Neural progenitor cell (in vitro differentiated cells): ENCODE data around the gene ZDHHC4. TPM values are rescaled to one million over a fixed set of nuclear protein-coding genes. Genes with fewer than 3 reads are reported as not detected.
A peak's percentile ranks its signal among the peaks of the same experiment; 100 is the strongest.

Source experiments
- DNase-seq: peaks from one replicate; pipeline ENCODE4 v3.0.0-alpha.2; 2016; ENCODE audit warnings: low spot score
- H2AFZ ChIP-seq: fragments of 200-600 bp; sonication (generic); replicated peaks from 2 replicates; pipeline ENCODE4 v1.6.1; 2016; ENCODE audit warnings: antibody characterized with exemption
- H3F3A ChIP-seq: fragments of 200-600 bp; sonication (generic); 2 replicates; pipeline ENCODE4 v1.6.1; 2016; ENCODE audit warnings: antibody characterized with exemption, low read depth
- H3K27ac ChIP-seq: fragments of 200-600 bp; sonication (generic); 2 replicates; pipeline ENCODE4 v1.5.1; 2016; ENCODE audit warnings: mild to moderate bottlenecking
- H3K27me3 ChIP-seq: fragments of 200-600 bp; sonication (generic); 2 replicates; pipeline ENCODE4 v1.6.1; 2016; ENCODE audit warnings: mild to moderate bottlenecking, moderate library complexity
- H3K36me3 ChIP-seq: fragments of 200-600 bp; sonication (generic); 2 replicates; pipeline ENCODE4 v1.5.1; 2016
- H3K4me1 ChIP-seq: fragments of 200-600 bp; sonication (generic); 2 replicates; pipeline ENCODE4 v1.6.1; 2016; ENCODE audit warnings: mixed run types
- H3K4me2 ChIP-seq: fragments of 200-600 bp; sonication (generic); 2 replicates; pipeline ENCODE4 v1.6.1; 2016
- H3K4me3 ChIP-seq: fragments of 200-600 bp; sonication (generic); 2 replicates; pipeline ENCODE4 v1.5.1; 2016
- H3K79me2 ChIP-seq: fragments of 200-600 bp; sonication (generic); 2 replicates; pipeline ENCODE4 v1.6.1; 2016; ENCODE audit warnings: low read depth
- H3K9ac ChIP-seq: fragments of 200-600 bp; sonication (generic); 2 replicates; pipeline ENCODE4 v1.6.1; 2016
- H3K9me3 ChIP-seq: fragments of 200-600 bp; sonication (generic); 2 replicates; pipeline ENCODE4 v1.5.1; 2016; ENCODE audit warnings: low read depth
- H4K20me1 ChIP-seq: fragments of 200-600 bp; sonication (generic); 2 replicates; pipeline ENCODE4 v1.6.1; 2016; ENCODE audit warnings: low read depth
- H3K27ac Mint-ChIP-seq: 3 replicates; pipeline ENCODE4 v1.8.0; 2021; ENCODE audit warnings: mixed read lengths
- H3K27me3 Mint-ChIP-seq: 2 replicates; pipeline ENCODE4 v1.8.0; 2022; ENCODE audit warnings: low read depth, mild to moderate bottlenecking, inconsistent platforms, moderate library complexity, mixed read lengths; ENCODE audit not compliant: insufficient read depth
- H3K36me3 Mint-ChIP-seq: 3 replicates; pipeline ENCODE4 v1.8.0; 2021; ENCODE audit warnings: mixed read lengths
- H3K4me1 Mint-ChIP-seq: 3 replicates; pipeline ENCODE4 v1.8.0; 2021; ENCODE audit warnings: mixed read lengths
- H3K4me3 Mint-ChIP-seq: 3 replicates; pipeline ENCODE4 v1.8.0; 2021; ENCODE audit warnings: mild to moderate bottlenecking, moderate library complexity, mixed read lengths
- H3K9me3 Mint-ChIP-seq: 3 replicates; pipeline ENCODE4 v1.8.0; 2020; ENCODE audit warnings: mixed read lengths
- EZH2 ChIP-seq: fragments of 200-600 bp; sonication (generic); IDR thresholded peaks from 2 replicates; pipeline ENCODE4 v1.6.1; 2017; ENCODE audit warnings: antibody characterized with exemption, mild to moderate bottlenecking, moderate library complexity
- EZH2phosphoT487 ChIP-seq: fragments of 200-600 bp; sonication (generic); IDR thresholded peaks from 2 replicates; pipeline ENCODE4 v1.6.1; 2017; ENCODE audit warnings: antibody characterized with exemption
- total RNA-seq: library from RNA; depleted of rRNA; stranded (reverse); fragments of >200 nt; gene quantifications from 2 replicates; pipeline ENCODE4 v1.2.3, GENCODE V29; 2015; ENCODE audit warnings: low replicate concordance
- TF ChIP-seq, protein P1 (sequence below): fragments of 200-600 bp; sonication (generic); IDR thresholded peaks from 2 replicates; pipeline ENCODE4 v1.5.1; 2017; ENCODE audit warnings: antibody characterized with exemption, mild to moderate bottlenecking

The ZDHHC4 gene
- total RNA-seq, 1 donor from 2014 or later, result 102 TPM

GRCh38 chr7:6621195-6622133 is 44.2 kb downstream of the ZDHHC4 start:
- Mint-ChIP-seq H3K4me3 (no peak overlapping the region), H3K27ac (peak overlapping the region; percentile 32), H3K4me1 (peaks cover 5% of the 10 kb centered on the region), H3K36me3 (peaks cover 21% of the 10 kb centered on the region), H3K9me3 (no peaks in the 10 kb centered on the region), H3K27me3 (peaks cover 4% of the 10 kb centered on the region)
- Histone ChIP-seq H4K20me1 (no peaks in the 10 kb centered on the region), H3K36me3 (no peaks in the 10 kb centered on the region), H3K27me3 (no peaks in the 10 kb centered on the region), H3K4me3 (no peak overlapping the region), H3K9ac (no peak overlapping the region), H3K27ac (no peak overlapping the region), H3K4me1 (no peaks in the 10 kb centered on the region), H3K79me2 (no peaks in the 10 kb centered on the region), H3K9me3 (no peaks in the 10 kb centered on the region), H2AFZ (no peak overlapping the region), H3F3A (no peaks in the 10 kb centered on the region), H3K4me2 (no peak overlapping the region)
- no peak for TF ChIP-seq EZH2
- no peak for DNase-seq

- Histone ChIP-seq H3K4me3 (no peak overlapping the region), H4K20me1 (no peaks in the 10 kb centered on the region), H3K4me1 (no peaks in the 10 kb centered on the region), H3K9me3 (no peaks in the 10 kb centered on the region), H3K79me2 (no peaks in the 10 kb centered on the region), H3F3A (no peaks in the 10 kb centered on the region), H3K27me3 (no peaks in the 10 kb centered on the region), H3K9ac (no peak overlapping the region), H3K4me2 (no peak overlapping the region), H2AFZ (no peak overlapping the region), H3K36me3 (no peaks in the 10 kb centered on the region), H3K27ac (no peak overlapping the region)
- TF ChIP-seq EZH2phosphoT487 (no peak), EZH2 (no peak)
- TF ChIP-seq, protein P1, sequence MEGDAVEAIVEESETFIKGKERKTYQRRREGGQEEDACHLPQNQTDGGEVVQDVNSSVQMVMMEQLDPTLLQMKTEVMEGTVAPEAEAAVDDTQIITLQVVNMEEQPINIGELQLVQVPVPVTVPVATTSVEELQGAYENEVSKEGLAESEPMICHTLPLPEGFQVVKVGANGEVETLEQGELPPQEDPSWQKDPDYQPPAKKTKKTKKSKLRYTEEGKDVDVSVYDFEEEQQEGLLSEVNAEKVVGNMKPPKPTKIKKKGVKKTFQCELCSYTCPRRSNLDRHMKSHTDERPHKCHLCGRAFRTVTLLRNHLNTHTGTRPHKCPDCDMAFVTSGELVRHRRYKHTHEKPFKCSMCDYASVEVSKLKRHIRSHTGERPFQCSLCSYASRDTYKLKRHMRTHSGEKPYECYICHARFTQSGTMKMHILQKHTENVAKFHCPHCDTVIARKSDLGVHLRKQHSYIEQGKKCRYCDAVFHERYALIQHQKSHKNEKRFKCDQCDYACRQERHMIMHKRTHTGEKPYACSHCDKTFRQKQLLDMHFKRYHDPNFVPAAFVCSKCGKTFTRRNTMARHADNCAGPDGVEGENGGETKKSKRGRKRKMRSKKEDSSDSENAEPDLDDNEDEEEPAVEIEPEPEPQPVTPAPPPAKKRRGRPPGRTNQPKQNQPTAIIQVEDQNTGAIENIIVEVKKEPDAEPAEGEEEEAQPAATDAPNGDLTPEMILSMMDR, result no peak
- no peak for DNase-seq
- peaks cover 21% of the 10 kb centered on the region for H3K36me3 Mint-ChIP-seq
- no peaks in the 10 kb centered on the region for H3K9me3 Mint-ChIP-seq
- H3K4me3 Mint-ChIP-seq, result no peak overlapping the region
- no peak overlapping the region for H3K27ac Mint-ChIP-seq
- H3K4me1 Mint-ChIP-seq, result peaks cover 3% of the 10 kb centered on the region
- peaks cover 4% of the 10 kb centered on the region for H3K27me3 Mint-ChIP-seq
These were observed 45.0 kb downstream of the ZDHHC4 start for GRCh38 chr7:6622134-6622710.

DNA sequence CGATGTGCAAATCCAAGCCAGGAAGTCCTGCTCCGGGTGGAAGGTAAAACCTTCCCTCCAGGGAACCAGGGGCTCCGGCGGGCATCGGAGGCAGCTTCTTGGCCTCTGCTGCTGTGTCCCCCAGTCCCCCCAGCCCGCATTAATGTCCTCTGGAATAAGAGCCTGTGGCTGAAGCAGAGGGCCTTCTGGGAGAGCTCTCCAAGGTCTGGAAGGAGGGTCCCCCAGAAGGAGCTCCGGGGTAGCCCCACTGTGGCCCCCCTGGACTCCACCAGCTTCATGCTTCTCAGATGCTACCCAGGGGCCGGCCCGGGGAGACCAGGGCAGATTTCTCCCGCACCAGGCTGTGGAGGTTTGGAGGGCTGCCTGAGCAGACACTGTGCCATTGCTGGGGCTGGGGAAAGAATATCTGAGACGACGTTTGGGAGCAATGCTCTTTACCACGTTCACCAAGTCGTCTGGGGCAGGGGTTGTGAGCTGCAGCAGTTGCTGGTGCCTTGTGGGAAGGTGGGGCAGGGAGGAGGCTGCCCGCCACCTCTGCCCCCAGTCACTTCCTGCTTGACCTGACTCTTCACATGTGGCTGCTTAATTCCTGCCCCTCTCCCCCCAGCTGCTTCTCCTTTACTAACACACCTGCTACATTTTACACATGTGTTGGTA is 46.5 kb downstream of the ZDHHC4 start:
- no peak overlapping the region for H3K27ac Mint-ChIP-seq
- Histone ChIP-seq H3K4me3 (no peak overlapping the region), H3F3A (no peaks in the 10 kb centered on the region), H3K36me3 (no peaks in the 10 kb centered on the region), H3K27me3 (no peaks in the 10 kb centered on the region), H4K20me1 (no peaks in the 10 kb centered on the region), H3K4me2 (no peak overlapping the region), H3K79me2 (no peaks in the 10 kb centered on the region), H3K9ac (no peak overlapping the region), H3K4me1 (no peaks in the 10 kb centered on the region), H3K9me3 (no peaks in the 10 kb centered on the region), H2AFZ (no peak overlapping the region), H3K27ac (no peak overlapping the region)
- H3K36me3 Mint-ChIP-seq, result peaks cover 19% of the 10 kb centered on the region
- TF ChIP-seq EZH2 (no peak), EZH2phosphoT487 (no peak)
- TF ChIP-seq, protein P1, result no peak
- H3K4me3 Mint-ChIP-seq, result no peak overlapping the region
- no peaks in the 10 kb centered on the region for H3K4me1 Mint-ChIP-seq
- H3K9me3 Mint-ChIP-seq, result no peaks in the 10 kb centered on the region
- DNase-seq, result no peak
- peaks cover 4% of the 10 kb centered on the region for H3K27me3 Mint-ChIP-seq
